Loucy (cell line): ENCODE data around the gene ETFRF1.

Experiments used
- H2AFZ ChIP-seq: fragments of 200-600 bp; sonication (generic); 2 replicates; pipeline ENCODE4 v1.6.0; 2016; ENCODE audit warnings: antibody characterized with exemption, mild to moderate bottlenecking, low read length, moderate library complexity
- H3F3A ChIP-seq: fragments of 200-600 bp; 2 replicates; pipeline ENCODE4 v1.6.0; 2016; ENCODE audit warnings: antibody characterized with exemption, low read depth, mild to moderate bottlenecking
- H3K27me3 ChIP-seq: fragments of 200-600 bp; sonication (generic); 2 replicates; pipeline ENCODE4 v1.6.1; 2014; ENCODE audit warnings: low read length, mild to moderate bottlenecking; ENCODE audit not compliant: insufficient read depth, poor library complexity, severe bottlenecking
- H3K36me3 ChIP-seq: fragments of 200-600 bp; sonication (generic); 2 replicates; pipeline ENCODE4 v1.6.1; 2016; ENCODE audit warnings: low read length; ENCODE audit not compliant: insufficient read depth
- H3K4me1 ChIP-seq: fragments of 200-600 bp; sonication (generic); 2 replicates; pipeline ENCODE4 v1.5.1; 2014; ENCODE audit warnings: low read length, mild to moderate bottlenecking; ENCODE audit not compliant: insufficient read depth, poor library complexity, severe bottlenecking
- H3K4me2 ChIP-seq: fragments of 200-600 bp; sonication (generic); 2 replicates; pipeline ENCODE4 v1.6.0; 2014; ENCODE audit warnings: antibody characterized with exemption, low read length, low read depth, mild to moderate bottlenecking; ENCODE audit not compliant: poor library complexity, severe bottlenecking
- H3K4me3 ChIP-seq: fragments of 200-600 bp; sonication (generic); 2 replicates; pipeline ENCODE4 v1.5.1; 2014; ENCODE audit warnings: low read length, mild to moderate bottlenecking, mixed read lengths; ENCODE audit not compliant: poor library complexity, severe bottlenecking
- H3K79me2 ChIP-seq: fragments of 200-600 bp; sonication (generic); 2 replicates; pipeline ENCODE4 v1.6.1; 2014; ENCODE audit warnings: low read length; ENCODE audit not compliant: insufficient read depth
- H3K9ac ChIP-seq: fragments of 200-600 bp; sonication (generic); 2 replicates; pipeline ENCODE4 v1.6.0; 2014; ENCODE audit warnings: mild to moderate bottlenecking, low read depth, low read length, moderate library complexity; ENCODE audit not compliant: poor library complexity, severe bottlenecking
- H3K9me2 ChIP-seq: fragments of 200-600 bp; sonication (generic); replicated peaks from 2 replicates; pipeline ENCODE4 v1.6.1; 2016; ENCODE audit warnings: low read depth, low read length, mixed read lengths
- H3K9me3 ChIP-seq: fragments of 200-600 bp; sonication (generic); 2 replicates; pipeline ENCODE4 v1.6.1; 2014; ENCODE audit warnings: mild to moderate bottlenecking, antibody characterized with exemption, low read length, low read depth; ENCODE audit not compliant: insufficient read depth
- H4K20me1 ChIP-seq: fragments of 200-600 bp; sonication (generic); 2 replicates; pipeline ENCODE4 v1.6.0; 2014; ENCODE audit warnings: antibody characterized with exemption, low read length, mild to moderate bottlenecking; ENCODE audit not compliant: insufficient read depth, poor library complexity, severe bottlenecking
- EZH2phosphoT487 ChIP-seq: fragments of 200-600 bp; IDR thresholded peaks from 2 replicates; pipeline ENCODE4 v1.6.1; 2018; ENCODE audit warnings: antibody characterized with exemption, mild to moderate bottlenecking, moderate library complexity, borderline replicate concordance
- TF ChIP-seq, protein P1 (sequence below): fragments of 200-600 bp; sonication (generic); conservative IDR thresholded peaks from 2 replicates; pipeline ENCODE4 v1.5.1; 2014; ENCODE audit warnings: mild to moderate bottlenecking, antibody characterized with exemption, low read length

The ETFRF1 gene

GRCh38 chr12:25208554-25208953 lies 13.5 kb downstream of the ETFRF1 start:
- Histone ChIP-seq H3K27me3 (no peaks in the 10 kb centered on the region), H3K4me1 (no peaks in the 10 kb centered on the region), H3F3A (no peaks in the 10 kb centered on the region), H3K4me2 (no peak overlapping the region), H4K20me1 (peaks cover 5% of the 10 kb centered on the region), H3K9me3 (no peaks in the 10 kb centered on the region), H3K36me3 (peaks cover 25% of the 10 kb centered on the region), H3K9me2 (no peaks in the 10 kb centered on the region), H3K79me2 (no peaks in the 10 kb centered on the region), H2AFZ (no peak overlapping the region), H3K9ac (no peak overlapping the region), H3K4me3 (no peak overlapping the region)
- TF ChIP-seq, protein P1, sequence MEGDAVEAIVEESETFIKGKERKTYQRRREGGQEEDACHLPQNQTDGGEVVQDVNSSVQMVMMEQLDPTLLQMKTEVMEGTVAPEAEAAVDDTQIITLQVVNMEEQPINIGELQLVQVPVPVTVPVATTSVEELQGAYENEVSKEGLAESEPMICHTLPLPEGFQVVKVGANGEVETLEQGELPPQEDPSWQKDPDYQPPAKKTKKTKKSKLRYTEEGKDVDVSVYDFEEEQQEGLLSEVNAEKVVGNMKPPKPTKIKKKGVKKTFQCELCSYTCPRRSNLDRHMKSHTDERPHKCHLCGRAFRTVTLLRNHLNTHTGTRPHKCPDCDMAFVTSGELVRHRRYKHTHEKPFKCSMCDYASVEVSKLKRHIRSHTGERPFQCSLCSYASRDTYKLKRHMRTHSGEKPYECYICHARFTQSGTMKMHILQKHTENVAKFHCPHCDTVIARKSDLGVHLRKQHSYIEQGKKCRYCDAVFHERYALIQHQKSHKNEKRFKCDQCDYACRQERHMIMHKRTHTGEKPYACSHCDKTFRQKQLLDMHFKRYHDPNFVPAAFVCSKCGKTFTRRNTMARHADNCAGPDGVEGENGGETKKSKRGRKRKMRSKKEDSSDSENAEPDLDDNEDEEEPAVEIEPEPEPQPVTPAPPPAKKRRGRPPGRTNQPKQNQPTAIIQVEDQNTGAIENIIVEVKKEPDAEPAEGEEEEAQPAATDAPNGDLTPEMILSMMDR = no peak
- no peak for TF ChIP-seq EZH2phosphoT487

DNA sequence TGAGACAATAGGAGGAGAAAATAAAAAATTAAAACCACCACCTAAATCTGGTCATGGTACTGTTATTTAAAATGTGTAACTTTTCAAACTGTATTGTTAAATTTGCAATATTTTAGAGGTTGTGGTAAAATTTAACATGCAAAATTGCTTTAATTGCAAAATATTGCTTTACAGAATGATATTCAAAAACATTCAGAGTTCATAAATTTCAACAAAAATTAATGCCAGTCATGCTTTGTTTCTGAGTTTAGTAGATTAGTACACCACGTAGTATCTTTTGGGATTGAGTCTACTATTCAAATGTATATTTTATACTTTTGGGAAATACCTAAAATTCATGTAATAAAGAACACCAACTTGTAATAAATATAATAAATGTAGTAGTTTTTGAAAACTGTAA lies 18.3 kb downstream of the ETFRF1 start:
- TF ChIP-seq EZH2phosphoT487 = no peak
- TF ChIP-seq, protein P1 = no peak

DNA sequence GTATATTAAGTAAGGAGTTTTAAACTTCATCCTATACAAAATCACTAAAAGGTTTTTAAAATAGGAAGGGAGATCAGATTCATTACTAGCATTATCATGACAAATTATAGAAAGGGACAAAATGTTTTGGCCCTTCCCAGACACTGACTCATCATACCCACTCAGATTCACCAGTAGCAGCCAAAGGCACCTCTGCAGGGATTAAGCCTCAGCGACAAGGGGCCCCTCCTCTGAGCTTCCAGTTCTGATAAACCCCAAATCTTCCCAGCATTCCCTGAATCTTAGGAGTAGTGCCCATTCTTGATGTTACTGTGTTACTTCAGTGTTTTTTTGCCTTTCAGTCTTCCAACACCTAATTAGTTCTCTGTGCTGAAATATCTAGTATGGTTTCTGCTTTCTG lies 41.2 kb downstream of the ETFRF1 start:
- H3K79me2 ChIP-seq = peaks cover 73% of the 10 kb centered on the region
- peaks cover 20% of the 10 kb centered on the region for H4K20me1 ChIP-seq
- H3K9me3 ChIP-seq = no peaks in the 10 kb centered on the region
- H3K9ac ChIP-seq = no peak overlapping the region
- peaks cover 32% of the 10 kb centered on the region; the same call in 1 of the 2 replicates for H3K36me3 ChIP-seq
- no peak overlapping the region for H2AFZ ChIP-seq
- no peak overlapping the region for H3K4me3 ChIP-seq
- no peaks in the 10 kb centered on the region for H3F3A ChIP-seq
- no peaks in the 10 kb centered on the region for H3K9me2 ChIP-seq
- TF ChIP-seq, protein P1 = no peak
- no peaks in the 10 kb centered on the region for H3K27me3 ChIP-seq
- H3K4me1 ChIP-seq = peaks cover 5% of the 10 kb centered on the region
- H3K4me2 ChIP-seq = no peak overlapping the region

More for the DNA sequence above, 18.3 kb downstream of the ETFRF1 start:
- Histone ChIP-seq H3K4me1 (no peaks in the 10 kb centered on the region), H3K79me2 (peaks cover 5% of the 10 kb centered on the region), H3K9me3 (no peaks in the 10 kb centered on the region), H3F3A (no peaks in the 10 kb centered on the region), H4K20me1 (peaks cover 10% of the 10 kb centered on the region), H3K27me3 (no peaks in the 10 kb centered on the region), H3K4me2 (no peak overlapping the region), H3K9me2 (no peaks in the 10 kb centered on the region), H2AFZ (no peak overlapping the region), H3K9ac (no peak overlapping the region), H3K4me3 (no peak overlapping the region), H3K36me3 (peaks cover 18% of the 10 kb centered on the region; the same call in 1 of the 2 replicates)
